HG02970 (cell line): ENCODE measurements around the gene SQOR.

Experiments used
- ATAC-seq: cut with Tn5 transposase; IDR thresholded peaks from one replicate; pipeline ENCODE4 v1.9.1; 2021; ENCODE audit warnings: mild to moderate bottlenecking, moderate library complexity, moderate number of reproducible peaks; ENCODE audit not compliant: unreplicated experiment, low FRiP score

Gene SQOR

GRCh38 chr15:45657254-45657653 is 22.4 kb downstream of the SQOR start:
- no peak for ATAC-seq

GRCh38 chr15:45657764-45658545 is 23.1 kb downstream of the SQOR start:
- no peak for ATAC-seq

- ATAC-seq, result no peak
Observed at GRCh38 chr15:45660231-45660979, 25.6 kb downstream of the SQOR start.

- no peak for ATAC-seq
Observed at GRCh38 chr15:45662375-45662774, 27.5 kb downstream of the SQOR start.

GRCh38 chr15:45664451-45664850 is 29.6 kb downstream of the SQOR start:
- ATAC-seq, result no peak

GRCh38 chr15:45665261-45665660 is 30.4 kb downstream of the SQOR start:
- no peak for ATAC-seq

- no peak for ATAC-seq
Observed at GRCh38 chr15:45666119-45666875, 31.5 kb downstream of the SQOR start.

GRCh38 chr15:45667002-45667401 is 32.2 kb downstream of the SQOR start:
- no peak for ATAC-seq

- ATAC-seq, result no peak
Observed at GRCh38 chr15:45668386-45668785, 33.6 kb downstream of the SQOR start.

- ATAC-seq, result no peak
Observed at GRCh38 chr15:45669422-45669821, 34.6 kb downstream of the SQOR start.

- ATAC-seq, result no peak
Observed at GRCh38 chr15:45670091-45670490, 35.3 kb downstream of the SQOR start.

GRCh38 chr15:45670511-45670910 is 35.7 kb downstream of the SQOR start:
- ATAC-seq, result no peak

- ATAC-seq, result no peak
Observed at GRCh38 chr15:45674677-45675076, 39.8 kb downstream of the SQOR start.

GRCh38 chr15:45677797-45678196 is 43.0 kb downstream of the SQOR start:
- no peak for ATAC-seq

GRCh38 chr15:45678459-45679178 is 43.8 kb downstream of the SQOR start:
- ATAC-seq, result no peak

- no peak for ATAC-seq
Observed at GRCh38 chr15:45684533-45684932, 49.7 kb downstream of the SQOR start.

- ATAC-seq, result no peak
Observed at GRCh38 chr15:45689616-45690015, 54.8 kb downstream of the SQOR start.

GRCh38 chr15:45690581-45691260 is 55.9 kb downstream of the SQOR start:
- no peak for ATAC-seq

- no peak for ATAC-seq
Observed at GRCh38 chr15:45701108-45701507, 66.3 kb downstream of the SQOR start.

- no peak for ATAC-seq
Observed at GRCh38 chr15:45702041-45702440, 67.2 kb downstream of the SQOR start.
